Dendritic cell treated with granulocyte-macrophage colony-stimulating factor and Interleukin-4, amounts not matched to agents 40 ng/mL and 50 ng/mL, for 4 days (primary cell): ENCODE data around the gene MB21D2.

Experiments
- H3K27ac Mint-ChIP-seq: one replicate; pipeline ENCODE4 v1.8.0; 2022; ENCODE audit warnings: mild to moderate bottlenecking, mixed read lengths
- H3K27me3 Mint-ChIP-seq: one replicate; pipeline ENCODE4 v1.8.0; 2022; ENCODE audit warnings: mild to moderate bottlenecking, mixed read lengths
- H3K36me3 Mint-ChIP-seq: one replicate; pipeline ENCODE4 v1.8.0; 2022; ENCODE audit warnings: low read depth, mixed read lengths
- H3K4me1 Mint-ChIP-seq: one replicate; pipeline ENCODE4 v1.8.0; 2022; ENCODE audit warnings: low read depth, mixed read lengths
- H3K4me3 Mint-ChIP-seq: one replicate; pipeline ENCODE4 v1.8.0; 2022; ENCODE audit warnings: mild to moderate bottlenecking, moderate library complexity, mixed read lengths
- H3K9me3 Mint-ChIP-seq: one replicate; pipeline ENCODE4 v1.8.0; 2022; ENCODE audit warnings: mixed read lengths
- intact Hi-C: fragments of 100-400 bp; cut with micrococcal nuclease; formaldehyde crosslinking; loops from one replicate; pipeline ENCODE4 v1.15.0; 2022

Gene MB21D2

DNA sequence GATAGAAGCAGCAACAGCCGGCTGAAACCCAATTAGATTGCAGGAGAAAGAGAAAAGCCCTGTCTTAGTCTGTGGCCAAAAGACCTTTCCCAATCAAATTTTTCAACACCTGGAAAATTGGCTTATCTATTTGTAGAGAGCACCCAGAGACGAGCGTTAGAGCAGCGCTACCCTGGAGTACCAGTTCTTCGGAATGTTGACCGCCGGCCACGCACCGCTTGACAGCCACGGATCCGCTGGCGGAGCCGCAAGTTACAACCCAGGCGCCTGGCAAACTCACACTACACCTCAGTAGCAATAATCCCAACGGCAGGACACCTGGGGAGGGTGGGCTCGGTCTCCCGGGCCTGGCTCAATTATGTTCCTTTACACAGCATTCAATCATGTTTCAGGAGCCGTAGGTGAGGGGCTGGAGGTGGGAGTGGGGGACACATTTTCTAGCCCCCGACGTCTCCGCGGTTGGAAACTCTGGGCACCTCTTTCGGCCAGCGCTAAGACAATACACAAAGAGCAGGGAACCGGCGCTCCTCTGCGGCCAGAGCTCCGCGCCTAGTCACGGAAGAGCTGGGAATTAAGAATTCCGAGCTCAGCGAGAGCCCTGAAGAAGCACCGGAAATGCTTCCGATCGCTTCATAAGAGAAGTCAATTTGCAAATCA lies 1.2 kb downstream of the MB21D2 start:
- Mint-ChIP-seq H3K9me3 (no peaks in the 10 kb centered on the region), H3K27ac (peak overlapping the region; percentile 92), H3K4me1 (peaks cover 52% of the 10 kb centered on the region), H3K27me3 (peaks cover 29% of the 10 kb centered on the region), H3K36me3 (peaks cover 29% of the 10 kb centered on the region), H3K4me3 (peak overlapping the region; percentile 91)
- intact Hi-C loops: loop anchor here (1.0 to 10.0 kb wide), 6 partner anchors 26 to 678 kb away; partner anchors contain the start of gene OPA1

DNA sequence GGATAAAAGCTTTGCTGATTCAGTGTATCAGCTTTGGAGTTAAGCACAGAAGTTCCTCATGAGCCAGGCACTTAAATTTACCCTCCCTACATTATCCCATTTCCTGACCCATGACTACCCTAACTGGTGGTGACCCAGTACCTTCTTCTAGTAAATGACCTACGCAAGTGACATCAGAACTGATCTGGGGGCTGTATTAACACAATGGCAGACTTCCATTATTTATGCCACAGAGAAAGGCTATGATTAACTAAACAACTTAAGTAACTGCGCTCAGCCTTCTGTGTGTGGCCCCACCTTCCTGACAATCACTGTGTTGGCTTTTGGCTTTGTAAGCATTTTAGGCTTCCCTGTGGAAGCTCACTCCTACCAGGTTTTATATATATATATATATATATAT lies 1.9 kb downstream of the MB21D2 start:
- H3K4me3 Mint-ChIP-seq: peak overlapping the region; percentile 63
- H3K9me3 Mint-ChIP-seq: no peaks in the 10 kb centered on the region
- intact Hi-C loops: loop anchor here (1.0 to 10.0 kb wide), 6 partner anchors 25 to 679 kb away; partner anchors contain the start of gene OPA1
- peaks cover 29% of the 10 kb centered on the region for H3K36me3 Mint-ChIP-seq
- H3K27ac Mint-ChIP-seq: peak overlapping the region; percentile 92
- H3K4me1 Mint-ChIP-seq: peaks cover 56% of the 10 kb centered on the region
- peaks cover 25% of the 10 kb centered on the region for H3K27me3 Mint-ChIP-seq

GRCh38 chr3:192915304-192915703 lies 2.4 kb downstream of the MB21D2 start:
- Mint-ChIP-seq H3K27ac (no peak overlapping the region), H3K27me3 (peaks cover 25% of the 10 kb centered on the region), H3K36me3 (peaks cover 29% of the 10 kb centered on the region), H3K4me3 (peak overlapping the region; percentile 23), H3K4me1 (peaks cover 55% of the 10 kb centered on the region), H3K9me3 (no peaks in the 10 kb centered on the region)
- intact Hi-C loops: loop anchor here (5.0 to 10.0 kb wide), 4 partner anchors 42 to 679 kb away; partner anchors contain the start of gene OPA1

GRCh38 chr3:192914848-192915247 lies 2.8 kb downstream of the MB21D2 start:
- intact Hi-C loops: loop anchor here (5.0 to 10.0 kb wide), 4 partner anchors 42 to 680 kb away; partner anchors contain the start of gene OPA1
- H3K27ac Mint-ChIP-seq: no peak overlapping the region
- H3K27me3 Mint-ChIP-seq: peaks cover 25% of the 10 kb centered on the region
- H3K4me1 Mint-ChIP-seq: peaks cover 50% of the 10 kb centered on the region
- no peak overlapping the region for H3K4me3 Mint-ChIP-seq
- no peaks in the 10 kb centered on the region for H3K9me3 Mint-ChIP-seq
- H3K36me3 Mint-ChIP-seq: peaks cover 29% of the 10 kb centered on the region

DNA sequence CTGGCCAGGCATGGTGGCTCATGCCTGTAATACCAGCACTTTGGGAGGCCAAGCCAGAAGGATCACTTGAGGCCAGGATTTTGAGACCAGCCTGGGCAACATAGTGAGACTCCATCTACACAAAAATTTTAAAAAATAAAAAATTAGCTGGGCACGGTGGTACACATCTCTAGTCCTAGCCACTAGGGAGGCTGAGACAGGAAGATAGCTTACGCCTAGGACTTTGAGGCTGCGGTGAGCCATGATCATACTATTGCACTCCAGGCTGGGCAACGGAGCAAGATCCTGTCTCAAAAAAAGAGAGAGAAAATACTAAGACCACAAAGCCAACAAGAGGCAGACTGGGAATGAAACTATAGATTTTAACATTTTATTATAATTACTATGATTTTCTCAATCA lies 4.1 kb downstream of the MB21D2 start:
- H3K9me3 Mint-ChIP-seq: no peaks in the 10 kb centered on the region
- H3K4me1 Mint-ChIP-seq: peaks cover 37% of the 10 kb centered on the region
- H3K36me3 Mint-ChIP-seq: peaks cover 29% of the 10 kb centered on the region
- peaks cover 23% of the 10 kb centered on the region for H3K27me3 Mint-ChIP-seq
- H3K4me3 Mint-ChIP-seq: no peak overlapping the region
- intact Hi-C loops: loop anchor here (10.0 kb wide), 1 partner anchor 681 kb away; the partner anchor contains the start of gene OPA1
- H3K27ac Mint-ChIP-seq: no peak overlapping the region

- H3K4me1 Mint-ChIP-seq: peaks cover 39% of the 10 kb centered on the region
- peaks cover 17% of the 10 kb centered on the region for H3K36me3 Mint-ChIP-seq
- intact Hi-C loops: loop anchor here (10.0 kb wide), 1 partner anchor 684 kb away; the partner anchor contains the start of gene OPA1
- H3K27ac Mint-ChIP-seq: no peak overlapping the region
- no peaks in the 10 kb centered on the region for H3K9me3 Mint-ChIP-seq
- H3K27me3 Mint-ChIP-seq: peaks cover 17% of the 10 kb centered on the region
- no peak overlapping the region for H3K4me3 Mint-ChIP-seq
Observed at GRCh38 chr3:192911293-192911692, 6.4 kb downstream of the MB21D2 start.

GRCh38 chr3:192907784-192908183 lies 9.9 kb downstream of the MB21D2 start:
- H3K27me3 Mint-ChIP-seq: peaks cover 3% of the 10 kb centered on the region
- peaks cover 13% of the 10 kb centered on the region for H3K36me3 Mint-ChIP-seq
- no peak overlapping the region for H3K27ac Mint-ChIP-seq
- H3K9me3 Mint-ChIP-seq: no peaks in the 10 kb centered on the region
- no peak overlapping the region for H3K4me3 Mint-ChIP-seq
- peaks cover 27% of the 10 kb centered on the region for H3K4me1 Mint-ChIP-seq
- intact Hi-C loops: no loop called here

- Mint-ChIP-seq H3K4me1 (peaks cover 32% of the 10 kb centered on the region), H3K27ac (no peak overlapping the region), H3K9me3 (no peaks in the 10 kb centered on the region), H3K4me3 (no peak overlapping the region), H3K27me3 (peaks cover under 1% of the 10 kb centered on the region), H3K36me3 (peaks cover 11% of the 10 kb centered on the region)
- intact Hi-C loops: no loop called here
Observed at GRCh38 chr3:192906940-192907339, 10.7 kb downstream of the MB21D2 start.

- peaks cover 8% of the 10 kb centered on the region for H3K36me3 Mint-ChIP-seq
- no peak overlapping the region for H3K4me3 Mint-ChIP-seq
- H3K9me3 Mint-ChIP-seq: no peaks in the 10 kb centered on the region
- intact Hi-C loops: no loop called here
- peaks cover 30% of the 10 kb centered on the region for H3K4me1 Mint-ChIP-seq
- no peak overlapping the region for H3K27ac Mint-ChIP-seq
- H3K27me3 Mint-ChIP-seq: no peaks in the 10 kb centered on the region
Observed at GRCh38 chr3:192905980-192906678, 11.5 kb downstream of the MB21D2 start.

- Mint-ChIP-seq H3K9me3 (no peaks in the 10 kb centered on the region), H3K4me1 (peaks cover 44% of the 10 kb centered on the region), H3K27ac (no peak overlapping the region), H3K27me3 (no peaks in the 10 kb centered on the region), H3K4me3 (no peak overlapping the region), H3K36me3 (peaks cover 16% of the 10 kb centered on the region)
- intact Hi-C loops: no loop called here
Observed at GRCh38 chr3:192904632-192905289, 12.9 kb downstream of the MB21D2 start.

- Mint-ChIP-seq H3K9me3 (no peaks in the 10 kb centered on the region), H3K36me3 (peaks cover 15% of the 10 kb centered on the region), H3K4me1 (peaks cover 62% of the 10 kb centered on the region), H3K27me3 (no peaks in the 10 kb centered on the region), H3K27ac (no peak overlapping the region), H3K4me3 (no peak overlapping the region)
- intact Hi-C loops: no loop called here
Observed at GRCh38 chr3:192902549-192902948, 15.1 kb downstream of the MB21D2 start.

GRCh38 chr3:192901435-192901834 lies 16.2 kb downstream of the MB21D2 start:
- intact Hi-C loops: no loop called here
- Mint-ChIP-seq H3K36me3 (peaks cover 15% of the 10 kb centered on the region), H3K4me3 (no peak overlapping the region), H3K9me3 (no peaks in the 10 kb centered on the region), H3K4me1 (peaks cover 70% of the 10 kb centered on the region), H3K27ac (no peak overlapping the region), H3K27me3 (no peaks in the 10 kb centered on the region)

GRCh38 chr3:192899540-192899982 lies 18.1 kb downstream of the MB21D2 start:
- Mint-ChIP-seq H3K4me1 (peaks cover 81% of the 10 kb centered on the region), H3K4me3 (no peak overlapping the region), H3K27ac (peak overlapping the region; percentile 78), H3K36me3 (peaks cover 20% of the 10 kb centered on the region), H3K27me3 (no peaks in the 10 kb centered on the region), H3K9me3 (no peaks in the 10 kb centered on the region)
- intact Hi-C loops: loop anchor here (2.0 kb wide), 2 partner anchors 19 to 57 kb away; no protein-coding TSS in a partner anchor

DNA sequence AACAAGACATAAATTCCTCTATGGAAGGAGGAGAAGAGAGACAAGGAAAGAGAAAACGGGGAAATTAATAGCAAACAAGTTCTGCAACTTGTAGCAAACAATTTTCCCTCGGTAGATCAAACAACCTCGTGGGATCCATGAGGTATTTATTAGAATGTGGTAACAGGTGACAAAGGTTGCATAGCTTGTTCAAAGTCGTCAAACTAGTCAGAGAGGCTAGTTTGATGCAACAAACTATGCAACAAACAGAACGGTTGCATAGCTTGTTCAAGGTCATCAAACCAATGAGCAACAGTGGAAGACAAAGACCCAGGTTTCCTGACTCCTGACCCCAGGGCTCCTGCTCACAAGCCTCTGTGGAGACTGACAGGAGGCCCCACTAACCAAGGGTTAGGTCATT lies 20.7 kb downstream of the MB21D2 start:
- Mint-ChIP-seq H3K27ac (peak overlapping the region; percentile 94), H3K4me1 (peaks cover 94% of the 10 kb centered on the region), H3K27me3 (no peaks in the 10 kb centered on the region), H3K4me3 (no peak overlapping the region), H3K9me3 (no peaks in the 10 kb centered on the region), H3K36me3 (peaks cover 20% of the 10 kb centered on the region)
- intact Hi-C loops: no loop called here
